GM23248 (cell line): ENCODE measurements around the gene ELOVL6. TPM values are rescaled to one million over a fixed set of nuclear protein-coding genes. Genes with fewer than 3 reads are reported as not detected.
A peak's percentile ranks its signal among the peaks of the same experiment; 100 is the strongest.

Experiments used
- DNase-seq: peaks from one replicate; pipeline ENCODE4 v3.0.0-alpha.2; 2015
- H2AFZ ChIP-seq: fragments of 200-600 bp; sonication (generic); 2 replicates; pipeline ENCODE4 v1.6.1; 2016; ENCODE audit warnings: antibody characterized with exemption
- H3F3A ChIP-seq: fragments of 200-600 bp; sonication (generic); 2 replicates; pipeline ENCODE4 v1.6.1; 2016; ENCODE audit warnings: mild to moderate bottlenecking, antibody characterized with exemption, mixed run types; ENCODE audit not compliant: insufficient read depth
- H3K27ac ChIP-seq: fragments of 200-600 bp; sonication (generic); 2 replicates; pipeline ENCODE4 v1.5.1; 2016; ENCODE audit warnings: mild to moderate bottlenecking
- H3K27me3 ChIP-seq: fragments of 200-600 bp; sonication (generic); replicated peaks from 2 replicates; pipeline ENCODE4 v1.6.1; 2016; ENCODE audit warnings: mild to moderate bottlenecking; ENCODE audit not compliant: insufficient read depth
- H3K36me3 ChIP-seq: fragments of 200-600 bp; sonication (generic); 2 replicates; pipeline ENCODE4 v1.6.1; 2016; ENCODE audit warnings: low read depth, mild to moderate bottlenecking
- H3K4me1 ChIP-seq: fragments of 200-600 bp; sonication (generic); 2 replicates; pipeline ENCODE4 v1.6.1; 2016; ENCODE audit warnings: mild to moderate bottlenecking; ENCODE audit not compliant: insufficient read depth
- H3K4me2 ChIP-seq: fragments of 200-600 bp; sonication (generic); one replicate; pipeline ENCODE4 v1.6.1; 2016; ENCODE audit warnings: mild to moderate bottlenecking; ENCODE audit not compliant: unreplicated experiment
- H3K4me3 ChIP-seq: fragments of 200-600 bp; sonication (generic); 2 replicates; pipeline ENCODE4 v1.5.1; 2016; ENCODE audit warnings: mild to moderate bottlenecking
- H3K79me2 ChIP-seq: fragments of 200-600 bp; sonication (generic); 2 replicates; pipeline ENCODE4 v1.6.1; 2016; ENCODE audit warnings: mild to moderate bottlenecking; ENCODE audit not compliant: insufficient read depth
- H3K9ac ChIP-seq: fragments of 200-600 bp; sonication (generic); 2 replicates; pipeline ENCODE4 v1.6.1; 2016; ENCODE audit warnings: mild to moderate bottlenecking
- H3K9me2 ChIP-seq: fragments of 200-600 bp; sonication (generic); 2 replicates; pipeline ENCODE4 v1.6.1; 2016; ENCODE audit warnings: mixed run types, mild to moderate bottlenecking, moderate library complexity; ENCODE audit not compliant: insufficient read depth
- H3K9me3 ChIP-seq: fragments of 200-600 bp; sonication (generic); one replicate; pipeline ENCODE4 v1.6.1; 2017; ENCODE audit warnings: low read depth
- H4K20me1 ChIP-seq: fragments of 200-600 bp; sonication (generic); 2 replicates; pipeline ENCODE4 v1.6.0; 2016; ENCODE audit not compliant: insufficient read depth
- EZH2 ChIP-seq: fragments of 200-600 bp; sonication (generic); IDR thresholded peaks from 2 replicates; pipeline ENCODE4 v1.6.1; 2018; ENCODE audit warnings: antibody characterized with exemption, mild to moderate bottlenecking; ENCODE audit not compliant: insufficient read depth, poor library complexity, severe bottlenecking
- EZH2phosphoT487 ChIP-seq: fragments of 200-600 bp; sonication (generic); IDR thresholded peaks from 2 replicates; pipeline ENCODE4 v1.6.1; 2018; ENCODE audit warnings: antibody characterized with exemption, moderate library complexity, mild to moderate bottlenecking, low read depth; ENCODE audit not compliant: insufficient read depth
- WGBS, 2 experiments: methylation state at CpG; one replicate each; pipeline ENCODE4 v1.1.6; 2015 to 2017; ENCODE audit warnings: low lambda C conversion rate in 2 of 2, low coverage in 1 of 2; ENCODE audit errors: missing lambda C conversion rate in 2 of 2; 5-methylcytosine and 5-hydroxymethylcytosine counted together
- in situ Hi-C: fragments of 300-500 bp; cut with MboI; formaldehyde crosslinking; loops from 2 replicates; pipeline ENCODE4 v1.15.0; 2020
- polyA plus RNA-seq: library from polyadenylated mRNA; unstranded; fragments of >200 nt; fragmentation: Nextera tagmentation; extraction: Ambion mirVana; gene quantifications from 2 replicates; pipeline ENCODE4 v1.2.1, GENCODE V29; 2016
- total RNA-seq: library from RNA; depleted of rRNA; stranded (reverse); fragments of >200 nt; shearing (Covaris generic); gene quantifications from 2 replicates; pipeline ENCODE4 v1.2.3, GENCODE V29; 2014

Gene ELOVL6
- total and polyA plus RNA-seq, 2 experiments from 2014 or later: 8.0 to 13.2 TPM

DNA sequence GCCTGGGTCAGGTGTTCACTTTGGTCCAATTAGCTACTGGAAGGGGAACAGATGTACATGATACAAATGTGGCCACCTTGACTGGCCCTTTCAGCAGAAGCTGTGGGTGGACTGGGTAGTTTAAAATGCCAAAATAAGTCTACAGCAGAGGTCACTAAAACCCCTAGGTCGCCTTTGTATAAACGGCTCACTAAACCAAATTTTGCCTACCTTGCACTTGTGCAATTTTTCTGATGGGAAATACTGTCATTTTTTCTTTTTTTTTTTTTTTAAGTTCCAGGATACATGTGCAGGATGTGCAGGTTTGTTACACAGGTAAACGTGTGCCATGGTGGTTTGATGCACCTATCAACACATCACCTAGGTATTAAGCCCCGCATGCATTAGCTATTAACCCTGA lies 176.0 kb downstream of the ELOVL6 start:
- Histone ChIP-seq H3F3A (no peaks in the 10 kb centered on the region), H3K79me2 (no peaks in the 10 kb centered on the region), H3K9me3 (no peaks in the 10 kb centered on the region), H3K27ac (no peak overlapping the region), H3K36me3 (no peaks in the 10 kb centered on the region), H3K9ac (no peak overlapping the region), H3K4me1 (0 out of 2 replicates have a peak, but pooled peaks cover 9% of the 10 kb centered on the region), H3K4me2 (no peak overlapping the region), H2AFZ (no peak overlapping the region), H3K27me3 (no peaks in the 10 kb centered on the region), H3K4me3 (no peak overlapping the region), H3K9me2 (no peaks in the 10 kb centered on the region), H4K20me1 (no peaks in the 10 kb centered on the region)
- DNase-seq: no peak
- TF ChIP-seq EZH2 (no peak), EZH2phosphoT487 (no peak)
- 89 to 92% methylated on average over 4 of the region's 4 CpGs for WGBS, 2 experiments
- in situ Hi-C loops: loop anchor here (25.0 kb wide), 3 partner anchors 290 to 1615 kb away; no protein-coding TSS in a partner anchor

DNA sequence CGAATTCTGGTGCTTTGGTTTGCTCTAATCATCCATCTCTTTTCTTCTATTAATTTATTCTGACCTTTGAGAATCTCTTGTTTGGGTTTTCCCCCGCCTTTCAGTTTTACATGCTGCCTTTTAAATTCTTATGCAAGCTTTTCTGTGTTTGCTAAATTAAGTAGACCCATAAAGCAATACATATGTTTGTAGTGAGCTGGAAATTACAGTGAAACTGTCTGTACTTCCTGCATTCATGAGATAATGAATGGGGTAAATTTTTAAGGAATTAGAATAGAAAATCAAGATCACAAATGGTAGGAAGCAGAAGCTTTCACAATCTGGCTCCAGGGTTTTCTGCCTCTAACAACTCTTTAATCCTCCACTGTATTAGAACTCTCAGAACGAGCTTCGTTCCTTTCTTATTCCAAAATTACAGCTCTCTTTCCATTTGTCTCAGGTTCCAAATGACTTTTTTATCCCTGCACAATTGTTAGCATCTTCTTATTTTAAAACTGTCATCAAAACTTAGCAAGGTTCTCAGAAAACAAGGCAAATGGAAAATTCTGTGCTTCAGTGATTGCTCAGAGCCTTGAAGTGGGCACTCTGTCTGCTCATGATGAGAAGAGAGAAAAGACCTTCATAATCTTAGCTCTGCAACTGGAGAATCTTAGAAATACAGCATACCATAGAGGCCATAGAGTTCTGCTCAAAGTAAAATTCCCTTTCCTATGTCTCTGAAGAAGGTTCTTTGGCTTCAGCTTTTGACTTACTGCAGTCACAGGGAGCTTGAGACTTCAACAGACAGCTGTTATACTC lies 177.6 kb downstream of the ELOVL6 start:
- H3K4me3 ChIP-seq: no peak overlapping the region
- WGBS, 2 experiments: 33 to 40% methylated on average over 4 of the region's 4 CpGs
- peak overlapping the region; percentile 48 for H2AFZ ChIP-seq
- in situ Hi-C loops: loop anchor here (25.0 kb wide), 3 partner anchors 291 to 1616 kb away; no protein-coding TSS in a partner anchor
- no peak for DNase-seq
- H3K4me2 ChIP-seq: no peak overlapping the region
- no peaks in the 10 kb centered on the region for H3K27me3 ChIP-seq
- H3F3A ChIP-seq: no peaks in the 10 kb centered on the region
- H3K36me3 ChIP-seq: no peaks in the 10 kb centered on the region
- no peak overlapping the region for H3K27ac ChIP-seq
- H4K20me1 ChIP-seq: no peaks in the 10 kb centered on the region
- no peak for TF ChIP-seq EZH2
- H3K4me1 ChIP-seq: 0 out of 2 replicates have a peak, but pooled peaks cover 9% of the 10 kb centered on the region
- no peaks in the 10 kb centered on the region for H3K9me3 ChIP-seq
- no peaks in the 10 kb centered on the region for H3K79me2 ChIP-seq
- H3K9me2 ChIP-seq: no peaks in the 10 kb centered on the region
- no peak overlapping the region for H3K9ac ChIP-seq

DNA sequence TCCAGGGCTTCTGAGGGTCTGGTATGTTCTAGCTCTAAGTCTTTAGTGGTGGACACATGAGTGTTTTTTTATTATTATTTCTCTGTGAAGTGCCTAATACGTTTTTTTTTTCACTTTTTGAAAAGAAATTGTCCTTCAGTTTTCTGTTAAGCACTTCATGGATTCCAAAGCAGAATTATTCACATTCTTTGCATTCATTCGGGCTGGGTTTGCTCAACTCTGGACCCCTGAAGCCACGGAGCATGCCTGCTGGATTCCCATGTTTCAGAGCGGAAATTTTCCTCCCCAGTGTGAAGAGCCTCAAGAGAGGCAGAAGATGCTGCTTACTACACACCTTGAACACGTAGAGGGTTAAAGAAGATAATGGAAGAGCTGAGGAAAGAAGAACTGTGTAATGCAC lies 178.3 kb downstream of the ELOVL6 start:
- H3F3A ChIP-seq: no peaks in the 10 kb centered on the region
- H3K79me2 ChIP-seq: no peaks in the 10 kb centered on the region
- H3K9me2 ChIP-seq: no peaks in the 10 kb centered on the region
- H3K4me2 ChIP-seq: no peak overlapping the region
- H3K9ac ChIP-seq: no peak overlapping the region
- in situ Hi-C loops: loop anchor here (25.0 kb wide), 3 partner anchors 292 to 1617 kb away; no protein-coding TSS in a partner anchor
- H3K36me3 ChIP-seq: no peaks in the 10 kb centered on the region
- H3K4me1 ChIP-seq: 0 out of 2 replicates have a peak, but pooled peaks cover 9% of the 10 kb centered on the region
- WGBS, 2 experiments: 49 to 53% methylated on average over 5 of the region's 5 CpGs
- no peak for TF ChIP-seq EZH2phosphoT487
- TF ChIP-seq EZH2: no peak
- DNase-seq: no peak
- no peak overlapping the region for H3K27ac ChIP-seq
- no peaks in the 10 kb centered on the region for H3K27me3 ChIP-seq
- no peaks in the 10 kb centered on the region for H3K9me3 ChIP-seq
- peak overlapping the region; percentile 54 for H2AFZ ChIP-seq
- no peaks in the 10 kb centered on the region for H4K20me1 ChIP-seq
- H3K4me3 ChIP-seq: no peak overlapping the region

DNA sequence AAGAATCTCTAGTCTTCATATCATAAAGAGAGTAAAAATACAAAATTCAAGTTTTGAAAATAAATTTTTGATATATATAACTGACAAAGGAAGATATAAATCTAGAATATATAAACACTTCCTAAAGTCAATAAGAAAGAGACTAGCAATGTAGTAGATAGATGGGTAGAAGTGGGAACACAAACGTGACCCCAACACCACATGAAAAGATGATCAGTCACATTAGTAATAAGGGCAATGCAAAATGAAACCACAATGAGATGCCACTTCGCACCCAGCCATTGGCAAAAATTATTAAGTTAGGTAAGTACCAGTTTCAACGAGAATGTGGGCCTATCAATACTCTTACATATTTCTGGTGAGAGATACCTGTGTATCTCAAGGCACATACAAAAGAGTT lies 179.3 kb downstream of the ELOVL6 start:
- Histone ChIP-seq H3F3A (no peaks in the 10 kb centered on the region), H3K9ac (no peak overlapping the region), H3K27me3 (no peaks in the 10 kb centered on the region), H3K4me2 (no peak overlapping the region), H3K4me3 (no peak overlapping the region), H4K20me1 (no peaks in the 10 kb centered on the region), H3K36me3 (no peaks in the 10 kb centered on the region), H3K4me1 (0 out of 2 replicates have a peak, but pooled peaks cover 9% of the 10 kb centered on the region), H2AFZ (no peak overlapping the region), H3K27ac (no peak overlapping the region), H3K9me3 (no peaks in the 10 kb centered on the region), H3K79me2 (no peaks in the 10 kb centered on the region), H3K9me2 (no peaks in the 10 kb centered on the region)
- TF ChIP-seq EZH2phosphoT487 (no peak), EZH2 (no peak)
- DNase-seq: no peak
- in situ Hi-C loops: loop anchor here (25.0 kb wide), 3 partner anchors 293 to 1618 kb away; no protein-coding TSS in a partner anchor
- 79 to 88% methylated on average over 3 of the region's 3 CpGs for WGBS, 2 experiments
